ENCODE data around the gene HMGCS2.
A peak's percentile ranks its signal among the peaks of the same experiment; 100 is the strongest.

HMGCS2 gene

GRCh38 chr1:119744598-119744942 is 24.1 kb downstream of the HMGCS2 start:
- DNase-seq (ENCODE audit: low read depth) = no peak
- no peak overlapping the region for H3K4me3 ChIP-seq (ENCODE audit: low read depth, low read length)
- TF ChIP-seq, protein P1, sequence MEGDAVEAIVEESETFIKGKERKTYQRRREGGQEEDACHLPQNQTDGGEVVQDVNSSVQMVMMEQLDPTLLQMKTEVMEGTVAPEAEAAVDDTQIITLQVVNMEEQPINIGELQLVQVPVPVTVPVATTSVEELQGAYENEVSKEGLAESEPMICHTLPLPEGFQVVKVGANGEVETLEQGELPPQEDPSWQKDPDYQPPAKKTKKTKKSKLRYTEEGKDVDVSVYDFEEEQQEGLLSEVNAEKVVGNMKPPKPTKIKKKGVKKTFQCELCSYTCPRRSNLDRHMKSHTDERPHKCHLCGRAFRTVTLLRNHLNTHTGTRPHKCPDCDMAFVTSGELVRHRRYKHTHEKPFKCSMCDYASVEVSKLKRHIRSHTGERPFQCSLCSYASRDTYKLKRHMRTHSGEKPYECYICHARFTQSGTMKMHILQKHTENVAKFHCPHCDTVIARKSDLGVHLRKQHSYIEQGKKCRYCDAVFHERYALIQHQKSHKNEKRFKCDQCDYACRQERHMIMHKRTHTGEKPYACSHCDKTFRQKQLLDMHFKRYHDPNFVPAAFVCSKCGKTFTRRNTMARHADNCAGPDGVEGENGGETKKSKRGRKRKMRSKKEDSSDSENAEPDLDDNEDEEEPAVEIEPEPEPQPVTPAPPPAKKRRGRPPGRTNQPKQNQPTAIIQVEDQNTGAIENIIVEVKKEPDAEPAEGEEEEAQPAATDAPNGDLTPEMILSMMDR (IDR thresholded peaks at IDR 0.05; ENCODE audit: insufficient read depth, low read depth, low read length, missing control alignments) = no peak

- TF ChIP-seq, protein P1 (IDR thresholded peaks at IDR 0.05; ENCODE audit: insufficient read depth, low read depth, low read length, missing control alignments) = peak; percentile 84
- peak; percentile 68 for DNase-seq (ENCODE audit: low read depth)
- no peak overlapping the region for H3K4me3 ChIP-seq (ENCODE audit: low read depth, low read length)
Measured at GRCh38 chr1:119743776-119744597, 24.7 kb downstream of the HMGCS2 start.

DNA sequence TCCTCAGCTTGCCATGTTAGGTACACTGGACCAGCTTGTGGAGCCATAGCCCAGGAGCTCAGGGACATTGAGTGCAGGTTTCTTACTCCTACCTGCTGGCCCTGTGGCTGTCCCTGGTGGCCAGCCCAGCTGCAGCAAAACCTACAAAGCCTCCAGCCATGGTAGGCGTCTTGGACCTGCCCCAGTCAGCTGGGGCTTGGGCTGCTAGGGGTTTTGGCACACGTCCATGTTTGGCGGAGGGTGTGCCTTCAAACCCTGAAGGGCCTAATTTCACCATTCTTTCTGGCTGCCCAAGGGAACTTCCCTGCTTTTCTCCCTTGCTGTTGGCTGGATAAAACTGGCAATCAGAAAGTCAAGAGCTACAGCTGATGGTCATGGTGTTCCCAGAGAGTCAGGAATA is 25.4 kb downstream of the HMGCS2 start:
- no peak overlapping the region for H3K4me3 ChIP-seq (ENCODE audit: low read depth, low read length)
- DNase-seq (ENCODE audit: low read depth) = no peak
- TF ChIP-seq, protein P1 (IDR thresholded peaks at IDR 0.05; ENCODE audit: insufficient read depth, low read depth, low read length, missing control alignments) = no peak

GRCh38 chr1:119742677-119743076 is 26.0 kb downstream of the HMGCS2 start:
- TF ChIP-seq, protein P1 (IDR thresholded peaks at IDR 0.05; ENCODE audit: insufficient read depth, low read depth, low read length, missing control alignments) = no peak
- DNase-seq (ENCODE audit: low read depth) = no peak
- H3K4me3 ChIP-seq (ENCODE audit: low read depth, low read length) = no peak overlapping the region

- DNase-seq (ENCODE audit: low read depth) = no peak
- no peak overlapping the region for H3K4me3 ChIP-seq (ENCODE audit: low read depth, low read length)
Measured at GRCh38 chr1:119742202-119742601, 26.5 kb downstream of the HMGCS2 start.

GRCh38 chr1:119740896-119741780 is 27.6 kb downstream of the HMGCS2 start:
- no peak overlapping the region for H3K4me3 ChIP-seq (ENCODE audit: low read depth, low read length)
- DNase-seq (ENCODE audit: low read depth) = no peak
- TF ChIP-seq, protein P1 (IDR thresholded peaks at IDR 0.05; ENCODE audit: insufficient read depth, low read depth, low read length, missing control alignments) = no peak

More at GRCh38 chr1:119742202-119742601, 26.5 kb downstream of the HMGCS2 start:
- TF ChIP-seq, protein P1 (IDR thresholded peaks at IDR 0.05; ENCODE audit: insufficient read depth, low read depth, low read length, missing control alignments) = no peak
